Measurements from ENCODE around the gene KSR2. TPM values are rescaled to one million over a fixed set of nuclear protein-coding genes. Genes with fewer than 3 reads are reported as not detected.

The KSR2 gene
- total and polyA plus RNA-seq, 2 of the 13 experiments (the other 11 are each of a cell fraction or from before 2014, with no cell fraction given): 0.02 TPM; not detected in 1

GRCh38 chr12:117437516-117438255 is 531.1 kb downstream of the KSR2 start:
- Histone ChIP-seq H3K9me3 (ENCODE audit: low read length) (no peaks in the 10 kb centered on the region), H3K79me2 (ENCODE audit: insufficient read depth, low read length) (no peaks in the 10 kb centered on the region), H4K20me1 (ENCODE audit: insufficient read depth, low read length) (no peaks in the 10 kb centered on the region), H3K4me3 (replicated peaks in 1 of 3; ENCODE audit: insufficient read depth in 1 of 3, low read depth in 2 of 3, low read length in 3 of 3) (no peak overlapping the region), H3K27ac (ENCODE audit: extremely low read length, insufficient read depth, low read length) (no peak overlapping the region), H2AFZ (ENCODE audit: low read length) (no peak overlapping the region), H3K9ac (ENCODE audit: insufficient read depth, low read depth, low read length) (no peak overlapping the region), H3K4me2 (ENCODE audit: low read depth, low read length) (no peak overlapping the region), H3K36me3 (replicated peaks in 1 of 2; ENCODE audit: control insufficient read depth in 1 of 2, insufficient read depth in 2 of 2, low read length in 2 of 2) (no peaks in the 10 kb centered on the region), H3K27me3 (ENCODE audit: control insufficient read depth in 1 of 2, insufficient read depth in 2 of 2, low read length in 2 of 2) (peaks cover 0 to 6% of the 10 kb centered on the region in 2 experiments; a peak in 3 of 5 replicates), H3K4me1 (ENCODE audit: insufficient read depth, low read length) (no peaks in the 10 kb centered on the region)
- no peak for FAIRE-seq
- no TSS peak for BruUV-seq (replicated peaks)
- intact Hi-C loops (cut with micrococcal nuclease; ENCODE audit: unreplicated experiment): no loop called here
- in situ Hi-C loops (cut with HindIII; ENCODE audit: extremely low pct_ligation_motif_present, low pct_unique_long_range_greater_than_20kb): no loop called here
- ChIA-PET CTCF (ENCODE audit: low intra/inter-chr PET ratio, low total read pairs) (no interaction called here), POLR2A (no interaction called here)
- WGBS (ENCODE audit: low lambda C conversion rate): 21% methylated on average over 10 of the region's 11 CpGs
- ATAC-seq: no peak
- DNase-seq (ENCODE audit: low spot score): no peak
- TF ChIP-seq MBNL3 (CRISPR knock-in tag; conservative IDR thresholded peaks at IDR 0.05): no peak
- no peak for TF ChIP-seq ZNF432 (CRISPR knock-in tag; IDR thresholded peaks at IDR 0.05; ENCODE audit: borderline replicate concordance)
- TF ChIP-seq ZNF264 (CRISPR knock-in tag; IDR thresholded peaks at IDR 0.05): no peak
- no peak for TF ChIP-seq ZNF720 (CRISPR knock-in tag; IDR thresholded peaks at IDR 0.05)
- TF ChIP-seq PRDM4 (CRISPR knock-in tag; IDR thresholded peaks at IDR 0.05; ENCODE audit: borderline replicate concordance): no peak
- no peak for TF ChIP-seq WIZ (CRISPR knock-in tag; IDR thresholded peaks at IDR 0.05)
- no peak for TF ChIP-seq PAF1 (CRISPR knock-in tag; IDR thresholded peaks at IDR 0.05)
- TF ChIP-seq MXI1 (IDR thresholded peaks at IDR 0.05; ENCODE audit: borderline replicate concordance, low read depth, low read length): no peak
- no peak for TF ChIP-seq NPAS2 (CRISPR knock-in tag; IDR thresholded peaks at IDR 0.05; ENCODE audit: borderline replicate concordance)
- no peak for TF ChIP-seq ZNF17 (CRISPR knock-in tag; IDR thresholded peaks at IDR 0.05)
- TF ChIP-seq IRF1 (CRISPR knock-in tag; IDR thresholded peaks at IDR 0.05; ENCODE audit: low read depth): no peak
- no peak for TF ChIP-seq ARID5B (CRISPR knock-in tag; IDR thresholded peaks at IDR 0.05)
- no peak for TF ChIP-seq SYNCRIP (IDR thresholded peaks at IDR 0.05; ENCODE audit: insufficient read depth, low read depth, low read length)
- TF ChIP-seq ZNF337 (CRISPR knock-in tag; IDR thresholded peaks at IDR 0.05; ENCODE audit: borderline replicate concordance, low read depth): no peak
- no peak for TF ChIP-seq ZNF547 (CRISPR knock-in tag; IDR thresholded peaks at IDR 0.05)
- no peak for TF ChIP-seq NFRKB (IDR thresholded peaks at IDR 0.05)
- no peak for TF ChIP-seq ZSCAN25 (CRISPR knock-in tag; IDR thresholded peaks at IDR 0.05)
- TF ChIP-seq BHLHE40 (IDR thresholded peaks at IDR 0.05; ENCODE audit: low read length): no peak

Measured in HepG2 (cell line).